LNCaP clone FGC (cell line): Measurements from ENCODE around the gene SDF2L1.
"Not testable (repeated sequence)": the region's sequence is repeated elsewhere in the genome, so short reads cannot be mapped to it uniquely, and the experiment has no call there.

Source experiments
- DNase-seq: peaks from one replicate; pipeline ENCODE4 v3.0.0-alpha.2; 2011; ENCODE audit warnings: low read depth
- H3K4me3 ChIP-seq: 2 replicates; pipeline ENCODE4 v1.5.1; 2011; ENCODE audit warnings: mild to moderate bottlenecking, low read depth, low read length, control low read depth
- CTCF ChIP-seq: IDR thresholded peaks from 2 replicates; pipeline ENCODE4 v1.5.1; 2012; ENCODE audit warnings: mild to moderate bottlenecking; ENCODE audit not compliant: control insufficient read depth, insufficient read depth; ENCODE audit errors: extremely low read depth

Gene SDF2L1

GRCh38 chr22:21612858-21613257, 29.2 kb upstream of the SDF2L1 start:
- H3K4me3 ChIP-seq: no peak overlapping the region
- no peak for TF ChIP-seq CTCF
- DNase-seq: no peak

- H3K4me3 ChIP-seq: no peak overlapping the region
- no peak for TF ChIP-seq CTCF
These were observed 28.4 kb upstream of the SDF2L1 start for GRCh38 chr22:21613553-21614233.

GRCh38 chr22:21615731-21616130, 26.4 kb upstream of the SDF2L1 start:
- no peak for TF ChIP-seq CTCF
- H3K4me3 ChIP-seq: no peak overlapping the region
- peak; percentile 32 for DNase-seq

More at GRCh38 chr22:21613553-21614233, 28.4 kb upstream of the SDF2L1 start:
- no peak for DNase-seq

- H3K4me3 ChIP-seq, DNase-seq: not testable (repeated sequence)
These were observed 24.8 kb upstream of the SDF2L1 start for GRCh38 chr22:21617337-21617736.

GRCh38 chr22:21621025-21621424, 21.1 kb upstream of the SDF2L1 start:
- no peak for TF ChIP-seq CTCF
- no peak overlapping the region for H3K4me3 ChIP-seq
- no peak for DNase-seq

GRCh38 chr22:21622011-21622918, 19.8 kb upstream of the SDF2L1 start:
- no peak for DNase-seq

More at GRCh38 chr22:21622011-21622918, 19.8 kb upstream of the SDF2L1 start:
- TF ChIP-seq CTCF: no peak
- no peak overlapping the region for H3K4me3 ChIP-seq
